H9 (cell line): ENCODE results near the gene TMCC3. TPM values are rescaled to one million over a fixed set of nuclear protein-coding genes. Genes with fewer than 3 reads are reported as not detected.

Source experiments
- DNase-seq: peaks from one replicate; pipeline ENCODE4 v3.0.0-alpha.2; 2017
- H2AFZ ChIP-seq: one replicate; pipeline ENCODE4 v1.6.1; 2013; ENCODE audit warnings: mild to moderate bottlenecking, low read length, control low read depth, moderate library complexity
- H2AK5ac ChIP-seq: 2 replicates; pipeline ENCODE4 v1.6.1; 2013; ENCODE audit warnings: low read length, control low read depth, mixed read lengths; ENCODE audit not compliant: insufficient read length
- H2BK120ac ChIP-seq: one replicate; pipeline ENCODE4 v1.6.1; 2013; ENCODE audit warnings: low read depth, mild to moderate bottlenecking, low read length, control low read depth, inconsistent platforms; ENCODE audit not compliant: poor library complexity, severe bottlenecking
- H2BK12ac ChIP-seq: 2 replicates; pipeline ENCODE4 v1.6.1; 2013; ENCODE audit warnings: low read length, control low read depth, mixed read lengths, low read depth; ENCODE audit not compliant: insufficient read length
- H2BK15ac ChIP-seq: 2 replicates; pipeline ENCODE4 v1.6.1; 2013; ENCODE audit warnings: low read depth, low read length, control low read depth
- H2BK20ac ChIP-seq: one replicate; pipeline ENCODE4 v1.6.1; 2013; ENCODE audit warnings: low read depth, mild to moderate bottlenecking, low read length, control low read depth, inconsistent platforms; ENCODE audit not compliant: poor library complexity, severe bottlenecking
- H2BK5ac ChIP-seq: 2 replicates; pipeline ENCODE4 v1.6.1; 2013; ENCODE audit warnings: low read length, control low read depth, mixed read lengths; ENCODE audit not compliant: insufficient read length
- H3K14ac ChIP-seq: 2 replicates; pipeline ENCODE4 v1.6.1; 2013; ENCODE audit warnings: low read length, control low read depth; ENCODE audit not compliant: insufficient read depth
- H3K18ac ChIP-seq: 2 replicates; pipeline ENCODE4 v1.6.1; 2013; ENCODE audit warnings: low read depth, mild to moderate bottlenecking, mixed read lengths, low read length, control low read depth; ENCODE audit not compliant: insufficient read length
- H3K23ac ChIP-seq: 2 replicates; pipeline ENCODE4 v1.6.1; 2013; ENCODE audit warnings: low read length, control low read depth, mixed read lengths, low read depth; ENCODE audit not compliant: insufficient read length
- H3K23me2 ChIP-seq: 2 replicates; pipeline ENCODE4 v1.6.1; 2013; ENCODE audit warnings: low read depth, mild to moderate bottlenecking, mixed read lengths, low read length, control low read depth; ENCODE audit not compliant: insufficient read length, poor library complexity, severe bottlenecking
- H3K27ac ChIP-seq: 2 replicates; pipeline ENCODE4 v1.5.1; 2013; ENCODE audit warnings: low read length, control low read depth, mixed read lengths, low read depth; ENCODE audit not compliant: insufficient read length
- H3K27me3 ChIP-seq: 2 replicates; pipeline ENCODE4 v1.6.1; 2013; ENCODE audit warnings: low read length, control low read depth, inconsistent platforms; ENCODE audit not compliant: insufficient read depth
- H3K4ac ChIP-seq: 2 replicates; pipeline ENCODE4 v1.6.1; 2013; ENCODE audit warnings: low read depth, mild to moderate bottlenecking, control low read depth, inconsistent platforms, low read length, moderate library complexity
- H3K4me1 ChIP-seq: 2 replicates; pipeline ENCODE4 v1.6.1; 2013; ENCODE audit warnings: low read length, control low read depth, inconsistent platforms; ENCODE audit not compliant: insufficient read depth
- H3K4me2 ChIP-seq: 2 replicates; pipeline ENCODE4 v1.6.1; 2013; ENCODE audit warnings: low read length, control low read depth, mixed read lengths; ENCODE audit not compliant: insufficient read length, insufficient read depth
- H3K56ac ChIP-seq: 2 replicates; pipeline ENCODE4 v1.6.1; 2013; ENCODE audit warnings: low read depth, mild to moderate bottlenecking, mixed read lengths, low read length, control low read depth; ENCODE audit not compliant: insufficient read length
- H3K79me1 ChIP-seq: 2 replicates; pipeline ENCODE4 v1.6.1; 2013; ENCODE audit warnings: low read depth, mild to moderate bottlenecking, moderate library complexity, low read length, control low read depth, inconsistent platforms; ENCODE audit not compliant: insufficient read depth, poor library complexity, severe bottlenecking
- H3K79me2 ChIP-seq: 2 replicates; pipeline ENCODE4 v1.6.1; 2013; ENCODE audit warnings: low read length, control low read depth, inconsistent platforms; ENCODE audit not compliant: insufficient read depth
- H3K9ac ChIP-seq: 2 replicates; pipeline ENCODE4 v1.6.1; 2013; ENCODE audit warnings: low read length, control low read depth, mixed read lengths; ENCODE audit not compliant: insufficient read length; ENCODE audit errors: extremely low read depth
- H3K9me3 ChIP-seq: one replicate; pipeline ENCODE4 v1.6.1; 2013; ENCODE audit warnings: low read depth, low read length, inconsistent platforms; ENCODE audit not compliant: control insufficient read depth
- H3T11ph ChIP-seq: one replicate; pipeline ENCODE4 v1.6.1; 2013; ENCODE audit warnings: mild to moderate bottlenecking, low read length, control low read depth, inconsistent platforms
- H4K20me1 ChIP-seq: one replicate; pipeline ENCODE4 v1.6.1; 2013; ENCODE audit not compliant: control insufficient read depth, insufficient read length, insufficient read depth
- H4K5ac ChIP-seq: 2 replicates; pipeline ENCODE4 v1.6.1; 2013; ENCODE audit warnings: low read depth, mild to moderate bottlenecking, mixed read lengths, low read length, control low read depth; ENCODE audit not compliant: insufficient read length
- H4K8ac ChIP-seq: replicated peaks from 2 replicates; pipeline ENCODE4 v1.6.1; 2013; ENCODE audit warnings: low read length, control low read depth, mixed read lengths, low read depth; ENCODE audit not compliant: insufficient read length
- H4K91ac ChIP-seq: 2 replicates; pipeline ENCODE4 v1.6.1; 2013; ENCODE audit warnings: low read depth, mild to moderate bottlenecking, moderate library complexity, mixed read lengths, low read length, control low read depth; ENCODE audit not compliant: insufficient read length
- H3K27ac Mint-ChIP-seq, 3 experiments: 2 replicates in 2 of 3; 3 replicates in 1 of 3; pipeline ENCODE4 v1.8.0; 2020 to 2021; ENCODE audit warnings: mixed read lengths in 3 of 3, mild to moderate bottlenecking in 1 of 3, moderate library complexity in 1 of 3
- H3K27me3 Mint-ChIP-seq: 2 replicates; pipeline ENCODE4 v1.8.0; 2021; ENCODE audit warnings: low read depth, mild to moderate bottlenecking, moderate library complexity, mixed read lengths
- H3K36me3 Mint-ChIP-seq, 3 experiments: 2 replicates in 2 of 3; 3 replicates in 1 of 3; pipeline ENCODE4 v1.8.0; 2020 to 2021; ENCODE audit warnings: low read depth in 3 of 3, mixed read lengths in 3 of 3; ENCODE audit not compliant: insufficient read depth in 1 of 3
- H3K4me1 Mint-ChIP-seq, 2 experiments: 2 replicates each; pipeline ENCODE4 v1.8.0; 2020; ENCODE audit warnings: mixed read lengths in 2 of 2
- H3K4me3 Mint-ChIP-seq, 2 experiments: 2 replicates in 1 of 2; 3 replicates in 1 of 2; pipeline ENCODE4 v1.8.0; 2020 to 2021; ENCODE audit warnings: mild to moderate bottlenecking in 2 of 2, mixed read lengths in 2 of 2, moderate library complexity in 1 of 2
- H3K9me3 Mint-ChIP-seq, 2 experiments: 2 replicates in 1 of 2; 3 replicates in 1 of 2; pipeline ENCODE4 v1.8.0; 2020; ENCODE audit warnings: mild to moderate bottlenecking in 2 of 2, mixed read lengths in 2 of 2, moderate library complexity in 1 of 2
- WGBS: extraction: QIAGEN DNeasy Blood & Tissue Kit; methylation state at CpG from one replicate; pipeline ENCODE4 v1.1.7; 2013; ENCODE audit warnings: missing lambda C conversion rate, low lambda C conversion rate, mixed read lengths; ENCODE audit not compliant: insufficient read length; ENCODE audit errors: extremely low coverage; 5-methylcytosine and 5-hydroxymethylcytosine counted together
- total RNA-seq: library from RNA; stranded (reverse); gene quantifications from 2 replicates; pipeline ENCODE4 v1.2.1, GENCODE V29; 2021
- TF ChIP-seq, protein P1 (sequence below): fragments of 200-600 bp; sonication (generic); conservative IDR thresholded peaks from 3 replicates; pipeline ENCODE4 v1.8.0; 2021; ENCODE audit warnings: antibody characterized with exemption, mild to moderate bottlenecking

The TMCC3 gene
- total RNA-seq, 1 experiment from 2014 or later, result 0.87 TPM

- no peak overlapping the region for H3T11ph ChIP-seq
- no peak overlapping the region for H3K56ac ChIP-seq
- H3K23ac ChIP-seq, result no peak overlapping the region
- no peak overlapping the region for H2BK15ac ChIP-seq
- H2BK5ac ChIP-seq, result no peak overlapping the region
- H2AK5ac ChIP-seq, result no peak overlapping the region
- H4K5ac ChIP-seq, result no peak overlapping the region
- no peaks in the 10 kb centered on the region for H3K4me1 ChIP-seq
- TF ChIP-seq, protein P1, sequence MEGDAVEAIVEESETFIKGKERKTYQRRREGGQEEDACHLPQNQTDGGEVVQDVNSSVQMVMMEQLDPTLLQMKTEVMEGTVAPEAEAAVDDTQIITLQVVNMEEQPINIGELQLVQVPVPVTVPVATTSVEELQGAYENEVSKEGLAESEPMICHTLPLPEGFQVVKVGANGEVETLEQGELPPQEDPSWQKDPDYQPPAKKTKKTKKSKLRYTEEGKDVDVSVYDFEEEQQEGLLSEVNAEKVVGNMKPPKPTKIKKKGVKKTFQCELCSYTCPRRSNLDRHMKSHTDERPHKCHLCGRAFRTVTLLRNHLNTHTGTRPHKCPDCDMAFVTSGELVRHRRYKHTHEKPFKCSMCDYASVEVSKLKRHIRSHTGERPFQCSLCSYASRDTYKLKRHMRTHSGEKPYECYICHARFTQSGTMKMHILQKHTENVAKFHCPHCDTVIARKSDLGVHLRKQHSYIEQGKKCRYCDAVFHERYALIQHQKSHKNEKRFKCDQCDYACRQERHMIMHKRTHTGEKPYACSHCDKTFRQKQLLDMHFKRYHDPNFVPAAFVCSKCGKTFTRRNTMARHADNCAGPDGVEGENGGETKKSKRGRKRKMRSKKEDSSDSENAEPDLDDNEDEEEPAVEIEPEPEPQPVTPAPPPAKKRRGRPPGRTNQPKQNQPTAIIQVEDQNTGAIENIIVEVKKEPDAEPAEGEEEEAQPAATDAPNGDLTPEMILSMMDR, result no peak
- no peak overlapping the region for H3K9ac ChIP-seq
- H3K18ac ChIP-seq, result no peak overlapping the region
- H3K27ac ChIP-seq, result no peak overlapping the region
- H3K4ac ChIP-seq, result no peak overlapping the region
- no peak overlapping the region for H2BK12ac ChIP-seq
- H3K27me3 Mint-ChIP-seq, result no peaks in the 10 kb centered on the region
- no peak overlapping the region for H3K27ac Mint-ChIP-seq
- no peak overlapping the region for H3K4me3 Mint-ChIP-seq
- no peaks in the 10 kb centered on the region for H4K20me1 ChIP-seq
- H2BK120ac ChIP-seq, result no peak overlapping the region
- peaks cover 0 to under 1% (median 0%) of the 10 kb centered on the region in 3 experiments; a peak in 2 of 7 replicates for H3K36me3 Mint-ChIP-seq
- H3K9me3 Mint-ChIP-seq, result peaks cover under 1% of the 10 kb centered on the region in 2 experiments; a peak in 1 of 5 replicates
- no peak overlapping the region for H2AFZ ChIP-seq
- DNase-seq, result no peak
- H3K4me1 Mint-ChIP-seq, result no peaks in the 10 kb centered on the region
- H3K79me2 ChIP-seq, result no peaks in the 10 kb centered on the region
- H3K9me3 ChIP-seq, result no peaks in the 10 kb centered on the region
- H3K4me2 ChIP-seq, result no peak overlapping the region
- H2BK20ac ChIP-seq, result no peak overlapping the region
- no peaks in the 10 kb centered on the region for H3K27me3 ChIP-seq
- H4K91ac ChIP-seq, result no peak overlapping the region
- no peak overlapping the region for H4K8ac ChIP-seq
- no CpG with 5 or more reads among the region's 3 CpGs for WGBS
- H3K14ac ChIP-seq, result no peak overlapping the region
- no peaks in the 10 kb centered on the region for H3K79me1 ChIP-seq
- H3K23me2 ChIP-seq, result no peaks in the 10 kb centered on the region
These were observed 19.3 kb downstream of the TMCC3 start for GRCh38 chr12:94631058-94631457.
